Adrenal gland (tissue), 12 donors: ENCODE results near the gene OAS3. TPM values are rescaled to one million over a fixed set of nuclear protein-coding genes. Genes with fewer than 3 reads are reported as not detected.
A peak's percentile ranks its signal among the peaks of the same experiment; 100 is the strongest.

Source experiments
- DNase-seq, 7 donors: peaks; one replicate each; pipeline ENCODE4 v3.0.0-alpha.2; 2019 to 2020
- H3K27ac ChIP-seq, 5 donors: fragments of 200-600 bp; sonication (generic) in 4 of 5; 1 replicate in 3 of 5; 2 replicates in 2 of 5; pipeline versions ENCODE4 v1.5.1 to v1.8.0; 2016 to 2020; ENCODE audit warnings: mild to moderate bottlenecking in 1 of 5
- H3K27me3 ChIP-seq: fragments of 200-600 bp; 2 replicates; pipeline ENCODE4 v1.8.0; 2021
- H3K36me3 ChIP-seq, 2 donors: fragments of 200-600 bp; replicated peaks in 1 of 2; 1 replicate in 1 of 2; 2 replicates in 1 of 2; pipeline versions ENCODE4 v1.5.1 to v1.8.0; 2018 to 2022
- H3K4me1 ChIP-seq, 2 donors: fragments of 200-600 bp; replicated peaks in 1 of 2; 1 replicate in 1 of 2; 2 replicates in 1 of 2; pipeline versions ENCODE4 v1.5.1 to v1.8.0; 2018 to 2021
- H3K4me3 ChIP-seq, 4 donors: fragments of 200-600 bp; sonication (generic) in 3 of 4; one replicate each; pipeline ENCODE4 v1.5.1; 2016 to 2018
- H3K9me3 ChIP-seq, 3 donors: fragments of 200-600 bp; sonication (generic) in 1 of 3; replicated peaks in 1 of 3; 1 replicate in 2 of 3; 2 replicates in 1 of 3; pipeline versions ENCODE4 v1.5.1 to v1.8.0; 2016 to 2021
- POLR2A ChIP-seq, 2 donors: fragments of 450-650 bp; IDR thresholded peaks; one replicate each; pipeline ENCODE4 v1.6.1; 2017; ENCODE audit warnings: antibody characterized with exemption in 2 of 2, mild to moderate bottlenecking in 2 of 2, moderate library complexity in 1 of 2
- WGBS, 4 donors: extraction: QIAGEN DNeasy Blood & Tissue Kit in 2 of 4; methylation state at CpG; one replicate each; pipeline versions ENCODE4 v1.1.5 to v1.1.7; 2013 to 2017; 5-methylcytosine and 5-hydroxymethylcytosine counted together
- intact Hi-C, 2 donors: fragments of 100-400 bp; cut with DNase I; formaldehyde crosslinking; loops; one replicate each; pipeline versions ENCODE4 v1.14.1 to v1.15.0; 2022 to 2023
- polyA plus RNA-seq, 3 donors: library from polyadenylated mRNA; stranded (reverse); fragments of 200-250 nt in 2 of 3; fragments of 350-450 nt in 1 of 3; fragmentation: Illumina TruSeq in 1 of 3; extraction: RNeasy Lipid Tissue Mini Kit (QIAGEN cat#74804) in 1 of 3; gene quantifications; one replicate each; pipeline ENCODE4 v1.2.3, GENCODE V29; 2013 to 2014
- total RNA-seq, 9 donors: library from RNA; depleted of rRNA in 4 of 9; stranded (reverse); fragments of >200 nt in 4 of 9; fragments of 120-200 nt in 1 of 9; fragmentation: NEBNext Ultra II Directional in 1 of 9; extraction: Animal tissue kit (Norgen Biotek cat#: 25700) in 1 of 9; gene quantifications; one replicate each; pipeline versions ENCODE4 v1.1.0 to v1.2.4, GENCODE V29; 2013 to 2023
- TF ChIP-seq, protein P1 (sequence below), 6 experiments: fragments of 450-650 bp in 4 of 6; fragments of 200-600 bp in 2 of 6; sonication (generic) in 1 of 6; IDR thresholded peaks; 1 replicate in 5 of 6; 2 replicates in 1 of 6; pipeline versions ENCODE4 v1.5.1 to v1.8.0; 2016 to 2021; ENCODE audit warnings: antibody characterized with exemption in 6 of 6, mild to moderate bottlenecking in 2 of 6, moderate library complexity in 1 of 6
- donor health status: healthy with polysubstance abuse.
- donor health status: Bipolar disorder and iron deficiency.
- donor health status: DM: yes; HTN: yes; CAD: no.
- donor health status: DM: no; HTN: no; CAD: no.
- donor health status: DM: no; HTN: no; CAD: no.
- donor health status: DM: yes; HTN: yes; CAD: no.

The OAS3 gene
- total and polyA plus RNA-seq, 12 donors = 2.7 to 19.4 (median 10.3) TPM

DNA sequence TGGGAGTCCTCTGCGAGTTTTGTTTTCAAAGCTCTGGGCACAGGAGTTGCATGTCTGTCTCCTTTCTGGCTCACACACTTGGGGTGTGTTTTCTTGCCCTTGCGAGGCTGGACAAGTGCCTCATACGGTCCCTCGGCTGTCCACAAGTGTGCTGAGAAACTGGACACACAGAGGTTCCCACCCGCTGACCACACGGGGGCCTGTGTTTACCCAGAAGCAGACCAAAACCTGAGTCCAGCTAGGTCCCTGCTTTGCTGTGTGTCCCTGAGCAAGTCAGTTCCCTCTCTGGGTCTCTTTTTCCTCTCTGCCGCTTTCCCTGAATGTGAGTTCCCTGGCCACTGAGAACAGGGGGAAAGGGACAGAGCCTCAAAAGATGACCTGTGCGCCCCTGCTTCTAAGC lies 39.4 kb downstream of the OAS3 start:
- no peaks in the 10 kb centered on the region for H3K27me3 ChIP-seq
- intact Hi-C loops = no loop called here
- H3K27ac ChIP-seq = peak overlapping the region in 4 of 5 donors; percentile 48 to 92 (median 69)
- no peaks in the 10 kb centered on the region for H3K36me3 ChIP-seq
- peak overlapping the region in 2 of 4 donors; percentile 24 to 48 for H3K4me3 ChIP-seq
- TF ChIP-seq POLR2A (IDR thresholded peaks at IDR 0.05) = no peak
- TF ChIP-seq, protein P1, sequence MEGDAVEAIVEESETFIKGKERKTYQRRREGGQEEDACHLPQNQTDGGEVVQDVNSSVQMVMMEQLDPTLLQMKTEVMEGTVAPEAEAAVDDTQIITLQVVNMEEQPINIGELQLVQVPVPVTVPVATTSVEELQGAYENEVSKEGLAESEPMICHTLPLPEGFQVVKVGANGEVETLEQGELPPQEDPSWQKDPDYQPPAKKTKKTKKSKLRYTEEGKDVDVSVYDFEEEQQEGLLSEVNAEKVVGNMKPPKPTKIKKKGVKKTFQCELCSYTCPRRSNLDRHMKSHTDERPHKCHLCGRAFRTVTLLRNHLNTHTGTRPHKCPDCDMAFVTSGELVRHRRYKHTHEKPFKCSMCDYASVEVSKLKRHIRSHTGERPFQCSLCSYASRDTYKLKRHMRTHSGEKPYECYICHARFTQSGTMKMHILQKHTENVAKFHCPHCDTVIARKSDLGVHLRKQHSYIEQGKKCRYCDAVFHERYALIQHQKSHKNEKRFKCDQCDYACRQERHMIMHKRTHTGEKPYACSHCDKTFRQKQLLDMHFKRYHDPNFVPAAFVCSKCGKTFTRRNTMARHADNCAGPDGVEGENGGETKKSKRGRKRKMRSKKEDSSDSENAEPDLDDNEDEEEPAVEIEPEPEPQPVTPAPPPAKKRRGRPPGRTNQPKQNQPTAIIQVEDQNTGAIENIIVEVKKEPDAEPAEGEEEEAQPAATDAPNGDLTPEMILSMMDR (IDR thresholded peaks at IDR 0.05) = no peak
- 54 to 64% (median 62%) methylated on average over 8 of the region's 8 CpGs for WGBS, 4 donors
- no peaks in the 10 kb centered on the region for H3K9me3 ChIP-seq
- H3K4me1 ChIP-seq = peaks cover 0 to 5% of the 10 kb centered on the region in 2 donors
- no peak for DNase-seq

DNA sequence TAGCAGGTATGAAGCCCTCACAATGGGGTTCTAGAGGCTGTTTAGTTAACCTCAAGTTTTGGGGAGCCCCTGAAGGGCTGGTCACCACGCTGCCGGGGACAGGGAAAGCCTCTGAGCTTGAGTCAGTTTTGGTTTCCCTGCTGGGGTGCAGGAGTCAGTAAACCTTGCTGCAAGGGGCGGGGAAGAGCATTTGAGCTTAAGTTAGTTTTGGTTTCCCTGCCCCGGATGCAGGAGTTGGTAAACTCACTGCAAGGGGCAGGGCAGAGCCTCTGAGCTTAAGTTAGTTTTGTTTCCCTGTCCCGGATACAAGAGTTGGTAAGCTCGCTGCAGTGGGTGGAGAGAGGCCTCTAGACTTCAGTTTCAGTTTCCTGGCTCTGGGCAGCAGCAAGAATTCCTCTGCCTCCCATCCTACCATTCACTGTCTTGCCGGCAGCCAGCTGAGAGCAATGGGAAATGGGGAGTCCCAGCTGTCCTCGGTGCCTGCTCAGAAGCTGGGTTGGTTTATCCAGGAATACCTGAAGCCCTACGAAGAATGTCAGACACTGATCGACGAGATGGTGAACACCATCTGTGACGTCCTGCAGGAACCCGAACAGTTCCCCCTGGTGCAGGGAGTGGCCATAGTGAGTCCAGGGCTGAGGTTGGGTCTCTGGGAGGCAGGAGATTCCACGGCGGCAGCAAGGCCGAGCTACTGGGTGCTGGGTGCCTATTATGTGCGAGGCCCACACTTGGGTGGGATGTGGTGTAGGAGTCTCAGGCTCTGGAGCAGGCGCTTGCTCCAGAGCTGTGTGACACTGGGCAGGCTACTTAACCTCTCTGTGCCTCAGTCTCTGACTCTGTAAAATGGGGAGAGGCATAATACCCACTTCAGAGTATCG lies 40.1 kb downstream of the OAS3 start, which contains the start of gene OAS2:
TSS of gene OAS2 (plus strand) at position 357 of the 878 bp plus-strand sequence. CDS start at position 447, 90 bp downstream.
- intact Hi-C loops = no loop called here
- peak; percentile 22 to 86 (median 67) for DNase-seq
- Histone ChIP-seq H3K27ac (peak within 1 kb of the TSS; percentile 48 to 92 (median 65)), H3K27me3 (no peaks in the 10 kb centered on the region), H3K9me3 (no peaks in the 10 kb centered on the region), H3K4me1 (peaks cover 0 to 5% of the 10 kb centered on the region in 2 donors), H3K4me3 (peak within 1 kb of the TSS in 2 of 4 donors; percentile 24 to 48), H3K36me3 (no peaks in the 10 kb centered on the region)
- 32 to 47% (median 35%) methylated on average over 13 to 19 of the region's 19 CpGs for WGBS, 4 donors
- peak; percentile 41 to 67 for TF ChIP-seq POLR2A (IDR thresholded peaks at IDR 0.05)
- TF ChIP-seq, protein P1 (IDR thresholded peaks at IDR 0.05) = no peak

DNA sequence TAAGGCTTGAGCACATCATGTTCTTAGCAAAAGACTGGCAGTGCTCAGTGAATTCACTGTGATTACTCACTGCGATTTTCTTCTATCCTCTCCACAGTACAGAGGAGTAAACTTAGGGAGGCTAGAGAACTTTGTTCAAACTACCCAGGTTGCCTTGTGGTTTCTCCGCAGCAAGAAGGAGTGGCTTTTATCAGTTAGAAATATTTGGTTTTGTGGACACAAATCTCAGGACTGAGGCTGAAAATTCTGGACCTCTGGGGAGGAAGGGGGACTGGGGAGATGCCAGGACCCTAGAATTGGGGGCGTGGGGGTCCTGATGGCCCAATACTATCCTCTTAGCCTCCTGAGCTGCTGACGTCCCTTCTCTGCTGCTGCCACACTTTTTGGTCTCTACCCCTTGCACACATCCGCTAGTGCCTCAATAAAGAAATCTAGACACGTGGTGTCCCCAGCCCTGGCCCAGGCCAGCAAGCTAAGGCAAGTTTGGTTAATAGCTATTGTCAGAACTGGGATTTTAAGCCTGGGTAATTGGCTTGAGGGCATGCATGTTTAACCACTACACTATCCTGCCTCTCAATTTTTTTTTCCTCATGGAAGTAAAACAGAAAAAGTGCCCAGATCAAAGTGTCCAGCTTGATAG lies 40.9 kb downstream of the OAS3 start:
- Histone ChIP-seq H3K36me3 (no peaks in the 10 kb centered on the region), H3K27ac (peak overlapping the region; percentile 48 to 92 (median 65)), H3K4me3 (peak overlapping the region in 2 of 4 donors; percentile 3 to 48), H3K27me3 (no peaks in the 10 kb centered on the region), H3K4me1 (peaks cover 0 to 5% of the 10 kb centered on the region in 2 donors), H3K9me3 (no peaks in the 10 kb centered on the region)
- TF ChIP-seq, protein P1 (IDR thresholded peaks at IDR 0.05) = no peak
- intact Hi-C loops = no loop called here
- peak in 1 of 7 donors; percentile 22 for DNase-seq
- WGBS, 4 donors = 50 to 64% (median 53%) methylated on average over 5 to 6 of the region's 6 CpGs

DNA sequence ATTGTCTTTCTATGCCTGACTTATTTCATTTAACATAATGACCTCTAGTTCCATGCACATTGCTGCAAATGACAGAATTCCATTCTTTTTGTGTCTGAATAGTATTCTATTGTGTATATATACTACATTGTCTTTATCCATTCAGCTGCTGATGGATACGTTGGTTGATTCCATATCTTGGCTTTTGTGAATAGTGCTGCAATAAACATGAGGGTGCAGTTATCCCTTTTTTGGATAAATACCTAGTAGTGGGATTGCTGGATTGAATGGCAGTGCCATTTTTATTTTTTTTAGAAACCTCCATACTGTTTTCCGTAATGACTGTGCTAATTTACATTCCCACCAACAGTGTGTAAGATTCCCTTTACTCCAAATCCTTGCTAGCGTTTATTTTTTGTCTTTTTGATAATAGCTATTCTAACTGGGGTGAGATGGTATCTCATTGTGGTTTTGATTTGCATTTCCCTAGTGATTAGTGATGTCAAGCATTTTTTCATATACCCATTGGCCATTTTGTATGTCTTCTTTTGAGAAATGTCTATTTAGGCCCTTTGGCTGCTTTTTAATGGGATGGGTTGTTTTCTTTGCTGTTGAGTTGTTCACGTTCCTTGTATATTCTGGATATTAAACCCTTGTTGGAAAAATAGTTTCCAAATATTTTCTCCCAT lies 42.4 kb downstream of the OAS3 start:
- H3K4me3 ChIP-seq = no peak overlapping the region
- WGBS, 4 donors = 63 to 78% (median 75%) methylated on average over 4 of the region's 4 CpGs
- no peak for DNase-seq
- H3K27me3 ChIP-seq = no peaks in the 10 kb centered on the region
- H3K9me3 ChIP-seq = no peaks in the 10 kb centered on the region
- intact Hi-C loops = no loop called here
- no peak for TF ChIP-seq POLR2A (IDR thresholded peaks at IDR 0.05)
- TF ChIP-seq, protein P1 (IDR thresholded peaks at IDR 0.05) = no peak
- peaks cover 0 to 5% of the 10 kb centered on the region in 2 donors for H3K4me1 ChIP-seq
- H3K27ac ChIP-seq = no peak overlapping the region
- no peaks in the 10 kb centered on the region for H3K36me3 ChIP-seq
